ENCODE measurements around the gene CNTNAP4.

CNTNAP4 gene

DNA sequence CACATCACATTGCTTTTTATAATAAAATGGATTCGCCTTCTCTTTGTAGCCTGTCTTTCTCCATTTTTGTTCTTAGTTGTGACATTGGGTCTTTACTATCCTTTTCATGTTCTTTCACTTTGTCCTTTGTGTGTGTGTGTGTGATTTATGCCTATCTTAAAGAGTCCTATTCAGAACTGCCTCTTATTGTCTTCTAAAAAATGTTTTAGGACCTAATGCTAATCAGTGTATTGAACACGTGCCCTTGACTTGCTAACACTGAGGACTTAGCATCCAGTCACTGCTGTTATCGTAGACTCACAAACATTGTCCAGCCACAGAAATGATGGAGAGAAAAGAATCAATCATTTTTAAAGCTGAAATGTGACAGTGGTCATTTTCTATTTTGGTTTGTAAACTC lies 251.9 kb downstream of the CNTNAP4 start:
- ChIA-PET POLR2A (no interaction called here), CTCF (no interaction called here)
- no peak overlapping the region for H3K4me3 ChIP-seq (ENCODE audit: low read depth, low read length)
- TF ChIP-seq CTCF (IDR thresholded peaks at IDR 0.05; ENCODE audit: insufficient read depth, low read length, missing control alignments): no peak
- no peak for DNase-seq (ENCODE audit: low read depth, low spot score)

DNA sequence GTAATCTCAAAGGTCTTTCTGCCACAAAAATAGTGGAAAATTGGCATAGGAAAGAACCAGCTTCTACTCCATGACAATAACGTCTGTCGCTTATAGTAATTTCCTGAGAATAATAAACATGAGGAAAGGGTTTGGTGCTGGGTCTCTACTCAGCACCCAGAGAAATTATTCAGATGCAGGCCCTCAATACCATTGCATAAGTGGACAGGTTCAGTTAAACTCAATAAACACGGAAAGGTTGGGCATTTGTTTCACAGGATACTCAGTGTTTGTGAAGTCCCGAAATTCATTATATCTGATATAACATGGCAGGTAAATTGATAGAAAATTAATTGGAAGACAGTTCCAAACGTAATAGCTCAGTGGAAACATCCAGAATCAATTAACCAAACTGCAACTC lies 254.0 kb downstream of the CNTNAP4 start:
- DNase-seq (ENCODE audit: low read depth, low spot score): no peak
- ChIA-PET CTCF (no interaction called here), POLR2A (no interaction called here)
- no peak overlapping the region for H3K4me3 ChIP-seq (ENCODE audit: low read depth, low read length)
- no peak for TF ChIP-seq CTCF (IDR thresholded peaks at IDR 0.05; ENCODE audit: insufficient read depth, low read length, missing control alignments)

GRCh38 chr16:76532188-76532973 lies 255.2 kb downstream of the CNTNAP4 start:
- no peak overlapping the region for H3K4me3 ChIP-seq (ENCODE audit: low read depth, low read length)
- no peak for DNase-seq (ENCODE audit: low read depth, low spot score)
- CTCF ChIA-PET: no interaction called here
- no peak for TF ChIP-seq CTCF (IDR thresholded peaks at IDR 0.05; ENCODE audit: insufficient read depth, low read length, missing control alignments)
- POLR2A ChIA-PET: no interaction called here

GRCh38 chr16:76539609-76540008 lies 262.4 kb downstream of the CNTNAP4 start:
- POLR2A ChIA-PET: no interaction called here
- CTCF ChIA-PET: no interaction called here
- H3K4me3 ChIP-seq (ENCODE audit: low read depth, low read length): no peak overlapping the region
- TF ChIP-seq CTCF (IDR thresholded peaks at IDR 0.05; ENCODE audit: insufficient read depth, low read length, missing control alignments): no peak
- no peak for DNase-seq (ENCODE audit: low read depth, low spot score)

- TF ChIP-seq CTCF (IDR thresholded peaks at IDR 0.05; ENCODE audit: insufficient read depth, low read length, missing control alignments): no peak
- POLR2A ChIA-PET: no interaction called here
- CTCF ChIA-PET: no interaction called here
- no peak for DNase-seq (ENCODE audit: low read depth, low spot score)
- H3K4me3 ChIP-seq (ENCODE audit: low read depth, low read length): no peak overlapping the region
Measured at GRCh38 chr16:76541070-76541469, 263.9 kb downstream of the CNTNAP4 start.

DNA sequence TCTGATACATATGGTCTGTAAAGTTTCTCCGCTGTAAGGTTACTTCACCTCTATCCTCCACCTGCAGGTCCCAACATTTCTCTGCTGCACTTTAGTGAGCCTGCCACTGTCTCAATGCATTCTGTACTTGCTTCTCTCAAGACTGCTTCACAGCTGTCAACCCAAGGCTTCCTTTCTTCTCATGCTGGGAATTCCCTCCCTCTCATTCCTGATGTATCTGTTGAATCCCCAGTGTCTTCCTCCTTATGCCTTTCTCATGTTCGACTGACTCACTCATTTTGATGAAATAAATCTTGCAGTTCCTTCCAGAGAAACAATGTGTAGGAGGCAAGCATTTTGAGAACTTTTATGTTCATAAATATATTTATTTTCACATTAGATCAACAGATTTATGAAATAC lies 288.3 kb downstream of the CNTNAP4 start:
- POLR2A ChIA-PET: no interaction called here
- CTCF ChIA-PET: no interaction called here
- TF ChIP-seq CTCF (IDR thresholded peaks at IDR 0.05; ENCODE audit: insufficient read depth, low read length, missing control alignments): no peak
- no peak overlapping the region for H3K4me3 ChIP-seq (ENCODE audit: low read depth, low read length)
- DNase-seq (ENCODE audit: low read depth, low spot score): no peak
